ENCODE measurements around the gene NUP58.

Gene NUP58

DNA sequence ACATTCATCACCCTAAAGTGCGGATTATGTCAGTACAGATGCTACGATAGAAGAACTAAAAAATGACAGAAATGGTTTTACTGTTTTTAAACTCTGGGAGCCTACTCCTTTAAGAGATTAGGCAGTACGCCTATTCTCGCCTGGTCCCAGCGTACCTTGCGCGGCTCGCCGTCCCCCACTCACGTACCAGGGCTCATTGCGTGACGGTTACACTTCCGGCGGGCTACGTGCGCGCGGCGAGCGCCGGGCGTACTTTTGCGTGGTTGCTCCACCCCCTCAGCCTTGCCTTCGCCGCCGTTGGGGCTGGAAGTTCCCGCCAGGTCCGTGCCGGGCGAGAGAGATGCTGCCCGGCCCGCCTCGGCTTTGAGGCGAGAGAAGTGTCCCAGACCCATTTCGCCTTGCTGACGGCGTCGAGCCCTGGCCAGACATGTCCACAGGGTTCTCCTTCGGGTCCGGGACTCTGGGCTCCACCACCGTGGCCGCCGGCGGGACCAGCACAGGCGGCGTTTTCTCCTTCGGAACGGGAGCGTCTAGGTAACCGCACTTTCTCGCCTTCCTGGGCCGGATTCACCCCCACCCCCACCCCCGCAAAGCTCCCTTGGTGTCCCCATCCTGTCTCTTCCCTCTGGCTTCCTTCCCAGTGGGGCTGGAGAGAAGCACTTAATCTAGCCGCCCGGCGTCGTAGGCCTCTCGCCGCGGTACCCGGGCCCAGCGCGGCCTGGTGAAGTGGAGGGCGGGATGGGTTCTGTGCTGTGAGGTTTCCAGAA is at the start of gene NUP58:
NUP58 (plus strand) TSS at position 279 of the 767 bp plus-strand sequence; CDS start at position 428, 149 bp downstream.
- DNase-seq, result peak; percentile 98

GRCh38 chr13:25252225-25252624 is 49.2 kb upstream of the NUP58 start:
- DNase-seq, result no peak

GRCh38 chr13:25252752-25253151 is 48.7 kb upstream of the NUP58 start:
- DNase-seq, result no peak

GRCh38 chr13:25253702-25254101 is 47.7 kb upstream of the NUP58 start:
- DNase-seq, result no peak

DNA sequence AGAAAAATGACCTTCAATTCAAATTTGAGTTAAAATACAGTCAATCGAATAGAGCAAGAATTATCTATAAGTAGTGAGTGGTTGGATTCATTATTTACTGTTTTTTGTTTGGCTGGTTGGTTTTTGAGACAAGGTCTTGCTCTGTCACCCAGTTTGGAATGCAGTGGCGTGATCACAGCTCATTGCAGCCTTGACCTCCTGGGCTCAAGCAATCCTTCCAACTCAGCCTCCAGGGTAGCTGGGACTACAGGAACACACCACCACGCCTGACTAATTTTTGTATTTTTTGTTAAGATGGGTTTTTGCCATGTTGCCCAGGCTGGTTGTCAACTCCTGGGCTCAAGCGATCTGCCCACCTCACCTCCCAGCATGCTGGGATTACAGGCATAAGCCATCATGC is 39.2 kb upstream of the NUP58 start:
- DNase-seq, result no peak

DNA sequence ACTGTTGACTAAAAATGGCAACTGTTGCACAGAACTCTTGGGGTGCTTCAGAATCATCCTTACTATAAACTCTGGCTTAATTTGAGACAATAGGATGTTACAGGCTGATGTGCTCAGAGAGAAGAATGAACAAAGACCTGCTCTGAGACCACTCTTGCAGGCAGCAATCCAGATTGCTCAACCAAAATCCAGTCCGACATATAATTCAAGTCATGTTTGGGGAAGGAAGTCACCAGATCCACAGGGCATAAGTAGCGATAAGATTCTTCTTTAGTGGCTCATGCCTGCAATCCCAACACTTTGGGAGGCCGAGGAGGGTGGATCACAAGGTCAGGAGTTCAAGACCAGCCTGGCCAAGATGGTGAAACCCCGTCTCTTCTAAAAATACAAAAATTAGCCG is 34.7 kb upstream of the NUP58 start:
- DNase-seq, result no peak

DNA sequence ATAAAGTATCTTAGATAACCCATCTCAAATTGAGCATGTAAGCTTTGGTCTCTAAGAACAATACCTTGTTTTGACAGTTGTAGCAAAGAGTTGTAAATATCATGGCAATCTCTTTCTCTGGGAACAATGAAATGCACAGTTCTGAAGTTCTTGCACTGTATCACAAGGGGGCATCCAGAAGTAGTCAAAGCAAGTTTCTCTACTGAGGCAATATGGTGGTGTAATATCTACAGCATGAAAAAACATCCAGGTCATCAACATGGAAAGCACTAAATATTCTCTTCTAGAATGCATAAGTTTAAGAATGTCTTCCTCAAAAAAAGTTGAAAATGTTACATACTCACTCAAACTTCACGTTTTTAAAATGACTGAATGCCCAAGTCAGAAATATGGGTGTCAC is 33.7 kb upstream of the NUP58 start:
- peak; percentile 9 for DNase-seq

GRCh38 chr13:25268561-25268960 is 32.9 kb upstream of the NUP58 start:
- DNase-seq, result no peak

DNA sequence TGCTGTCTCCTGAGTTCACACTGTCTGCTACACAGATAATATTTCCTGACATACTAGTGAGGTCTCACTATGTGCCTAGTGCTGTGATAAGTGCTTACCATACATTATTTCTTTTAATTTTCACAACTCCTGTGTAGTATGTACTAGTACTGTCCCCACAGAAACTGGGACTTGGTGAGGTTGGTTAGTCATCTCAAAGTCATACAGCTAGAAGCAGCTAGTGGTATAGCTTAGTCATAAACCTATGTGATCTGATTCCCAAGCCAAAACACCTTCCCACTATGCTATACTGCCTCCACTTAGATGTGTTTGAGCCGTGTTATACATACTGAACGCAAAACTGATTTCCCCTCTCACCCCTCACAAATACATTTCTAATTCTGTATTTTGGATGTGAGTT is 24.7 kb upstream of the NUP58 start:
- DNase-seq, result no peak

- DNase-seq, result no peak
Observed at GRCh38 chr13:25280396-25280795, 21.0 kb upstream of the NUP58 start.

GRCh38 chr13:25281193-25281934 is 20.1 kb upstream of the NUP58 start:
- no peak for DNase-seq

DNA sequence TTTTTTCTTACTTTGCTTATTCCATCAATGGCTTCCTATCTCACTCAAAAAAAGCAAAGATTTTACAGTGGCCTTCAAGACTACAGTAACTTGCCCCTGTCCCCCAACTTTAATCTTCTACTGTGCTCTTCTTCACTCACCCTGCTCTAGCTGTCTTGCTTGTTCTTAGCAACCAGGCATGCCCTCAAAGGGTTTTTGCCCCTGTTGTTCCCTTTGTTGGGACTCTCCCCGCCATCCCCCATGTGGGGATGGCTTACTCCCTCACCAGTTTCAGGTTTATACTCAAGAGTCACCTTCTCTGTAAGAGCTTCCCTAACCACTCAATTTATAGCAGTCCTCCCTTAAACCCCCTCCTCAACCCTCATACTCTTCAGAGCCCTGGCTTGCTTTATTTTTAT is 19.5 kb upstream of the NUP58 start:
- no peak for DNase-seq

- peak; percentile 71 for DNase-seq
Observed at GRCh38 chr13:25286308-25286968, 15.0 kb upstream of the NUP58 start.

GRCh38 chr13:25286969-25287961 is 14.2 kb upstream of the NUP58 start, which contains the start of gene MTMR6:
MTMR6 (minus strand) TSS chr13:25287488; CDS start chr13:25287247, 241 bp downstream.
- peak; percentile 94 for DNase-seq

DNA sequence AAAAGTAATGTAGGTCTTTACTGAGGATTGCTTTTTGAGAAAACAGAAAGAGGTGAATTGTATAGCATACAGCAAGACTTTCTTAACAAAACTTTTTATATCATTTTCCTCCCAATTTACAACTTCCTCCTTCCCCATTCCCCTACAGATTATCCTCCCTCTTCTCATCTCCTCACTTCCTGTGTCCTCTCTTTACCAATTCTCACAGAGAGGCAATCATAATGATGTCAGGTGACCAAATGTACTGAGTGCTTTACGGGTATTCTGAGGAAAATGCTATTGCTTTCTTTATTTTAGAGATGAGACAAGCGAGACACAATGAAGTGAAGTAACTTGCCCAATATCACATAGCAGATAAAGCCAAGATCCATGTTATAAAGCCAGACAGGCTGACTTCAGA is 12.5 kb upstream of the NUP58 start:
- DNase-seq, result peak; percentile 13

DNA sequence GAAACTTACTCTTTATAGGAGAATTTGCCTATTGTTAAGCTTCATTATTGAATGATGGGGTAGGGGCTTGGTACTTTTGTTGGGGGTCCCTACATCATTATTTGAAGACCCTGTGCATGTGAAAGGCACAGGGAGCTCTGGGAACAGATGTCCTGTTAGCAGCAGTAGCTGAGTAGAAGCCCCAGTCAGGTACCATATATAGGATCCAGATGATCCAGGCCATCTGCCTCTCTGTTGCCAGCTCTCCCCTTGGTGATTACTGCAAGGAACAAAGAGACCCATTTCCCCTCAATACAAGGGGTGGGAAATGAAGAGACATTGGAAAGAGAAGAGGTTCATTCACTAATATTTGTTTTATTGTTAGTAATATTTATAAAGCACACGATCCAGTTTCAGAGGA is 9.7 kb upstream of the NUP58 start:
- DNase-seq, result no peak

GRCh38 chr13:25292301-25292700 is 9.1 kb upstream of the NUP58 start:
- DNase-seq, result peak; percentile 11

DNA sequence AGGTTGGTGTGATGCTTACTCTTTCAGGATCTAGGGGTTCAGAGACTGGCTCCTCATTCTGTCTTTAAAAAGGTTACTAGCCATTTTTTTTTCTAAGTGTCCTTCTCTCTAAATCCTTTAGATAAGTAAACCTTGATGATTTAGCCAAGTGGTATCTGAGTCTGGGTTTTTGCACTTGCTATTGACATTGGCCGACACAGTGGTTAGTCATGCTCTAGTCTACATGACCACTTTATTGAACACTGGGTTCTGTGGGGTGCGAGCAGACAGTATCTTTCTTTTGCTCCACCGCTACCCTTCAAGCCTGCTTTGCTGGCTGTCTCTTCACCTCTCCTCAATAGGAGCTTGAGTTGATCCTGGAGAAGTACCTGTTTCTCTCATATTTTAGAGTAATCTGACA is 6.2 kb upstream of the NUP58 start:
- DNase-seq, result no peak

- no peak for DNase-seq
Observed at GRCh38 chr13:25295701-25296100, 5.7 kb upstream of the NUP58 start.

DNA sequence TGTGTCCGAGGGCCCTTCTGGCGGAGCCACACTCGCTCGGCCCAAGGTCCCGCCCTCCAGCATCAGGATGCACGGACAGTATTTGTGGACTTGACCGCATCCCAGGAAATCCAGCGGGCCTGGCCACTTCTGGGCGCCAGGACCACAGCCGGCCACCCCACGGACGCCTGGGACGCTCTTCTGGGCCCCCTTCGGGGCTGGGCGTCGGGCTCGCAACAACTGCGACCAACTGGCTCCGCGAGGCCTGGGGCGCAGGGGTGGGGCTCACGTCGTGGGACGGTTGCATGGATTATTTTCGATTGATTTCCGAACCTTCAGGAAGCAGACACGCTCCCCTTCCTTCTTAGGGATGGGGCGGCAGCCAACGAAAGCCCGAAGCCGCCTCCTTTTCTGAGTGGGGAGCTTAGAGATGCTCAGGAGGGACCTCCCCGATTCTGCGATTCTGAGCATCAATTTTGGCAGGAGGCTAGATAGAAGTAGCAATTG is 521 bp upstream of the NUP58 start:
- DNase-seq, result no peak

DNA sequence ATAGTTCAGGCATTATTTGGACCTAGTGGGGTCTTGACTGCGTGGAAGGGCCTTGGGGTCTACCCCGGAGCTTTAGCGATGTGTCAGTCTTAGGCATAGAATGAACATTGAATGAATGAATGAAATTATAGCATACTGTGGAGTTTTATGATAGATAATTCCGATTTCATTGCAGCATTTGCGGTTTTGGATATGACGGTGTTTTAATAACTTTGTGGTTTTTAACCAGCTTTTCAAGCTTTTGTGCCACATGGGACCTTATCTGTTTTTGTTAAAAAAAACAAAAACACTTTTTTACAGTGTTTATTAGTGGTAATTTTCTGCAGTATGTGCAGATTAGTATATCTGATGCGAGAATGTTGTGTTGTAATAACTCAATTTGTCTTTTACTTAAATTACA is 696 bp downstream of the NUP58 start:
- no peak for DNase-seq
